Measurements from ENCODE around the gene CCDC148. TPM values are rescaled to one million over a fixed set of nuclear protein-coding genes. Genes with fewer than 3 reads are reported as not detected.

Gene CCDC148
- total RNA-seq, 1 donor from 2014 or later, result 9.3 TPM

DNA sequence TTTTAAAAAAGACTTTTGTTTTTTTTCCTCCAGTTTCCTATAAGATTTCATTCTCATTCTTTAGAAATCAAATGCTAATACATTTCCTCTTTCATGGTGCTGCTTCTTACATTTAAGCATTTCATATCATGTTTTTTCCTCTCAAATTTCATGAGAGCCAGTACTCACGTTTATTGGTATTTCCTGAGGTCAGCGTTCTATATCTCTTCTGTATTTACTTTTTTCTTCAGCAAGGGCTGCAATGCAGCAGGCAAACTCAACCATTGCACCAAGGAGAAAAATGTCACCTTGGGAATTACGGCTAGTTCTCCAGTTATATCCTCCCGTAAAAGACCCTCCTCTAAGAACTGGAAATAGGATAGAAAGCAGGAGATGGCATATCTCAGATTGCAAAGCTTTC is 322.5 kb downstream of the CCDC148 start:
- no peak overlapping the region for H3K4me2 ChIP-seq
- H3K27me3 ChIP-seq, result no peaks in the 10 kb centered on the region
- no peak overlapping the region for H3K4me3 Mint-ChIP-seq
- H3K4me1 Mint-ChIP-seq, result no peaks in the 10 kb centered on the region
- no peak overlapping the region for H3K9ac ChIP-seq
- H3F3A ChIP-seq (ENCODE audit: low read depth), result no peaks in the 10 kb centered on the region
- peaks cover 2% of the 10 kb centered on the region for H3K36me3 Mint-ChIP-seq
- no peaks in the 10 kb centered on the region for H3K9me3 Mint-ChIP-seq
- no peaks in the 10 kb centered on the region for H3K36me3 ChIP-seq
- no peak for DNase-seq (ENCODE audit: low spot score)
- no peak overlapping the region for H3K27ac Mint-ChIP-seq
- no peak overlapping the region for H3K4me3 ChIP-seq
- TF ChIP-seq EZH2phosphoT487 (IDR thresholded peaks at IDR 0.05), result no peak
- TF ChIP-seq, protein P1, sequence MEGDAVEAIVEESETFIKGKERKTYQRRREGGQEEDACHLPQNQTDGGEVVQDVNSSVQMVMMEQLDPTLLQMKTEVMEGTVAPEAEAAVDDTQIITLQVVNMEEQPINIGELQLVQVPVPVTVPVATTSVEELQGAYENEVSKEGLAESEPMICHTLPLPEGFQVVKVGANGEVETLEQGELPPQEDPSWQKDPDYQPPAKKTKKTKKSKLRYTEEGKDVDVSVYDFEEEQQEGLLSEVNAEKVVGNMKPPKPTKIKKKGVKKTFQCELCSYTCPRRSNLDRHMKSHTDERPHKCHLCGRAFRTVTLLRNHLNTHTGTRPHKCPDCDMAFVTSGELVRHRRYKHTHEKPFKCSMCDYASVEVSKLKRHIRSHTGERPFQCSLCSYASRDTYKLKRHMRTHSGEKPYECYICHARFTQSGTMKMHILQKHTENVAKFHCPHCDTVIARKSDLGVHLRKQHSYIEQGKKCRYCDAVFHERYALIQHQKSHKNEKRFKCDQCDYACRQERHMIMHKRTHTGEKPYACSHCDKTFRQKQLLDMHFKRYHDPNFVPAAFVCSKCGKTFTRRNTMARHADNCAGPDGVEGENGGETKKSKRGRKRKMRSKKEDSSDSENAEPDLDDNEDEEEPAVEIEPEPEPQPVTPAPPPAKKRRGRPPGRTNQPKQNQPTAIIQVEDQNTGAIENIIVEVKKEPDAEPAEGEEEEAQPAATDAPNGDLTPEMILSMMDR (IDR thresholded peaks at IDR 0.05), result no peak
- TF ChIP-seq EZH2 (IDR thresholded peaks at IDR 0.05), result no peak
- peaks cover 3% of the 10 kb centered on the region for H3K27me3 Mint-ChIP-seq (ENCODE audit: insufficient read depth, low read depth)
- H2AFZ ChIP-seq (replicated peaks), result no peak overlapping the region
- H3K4me1 ChIP-seq, result no peaks in the 10 kb centered on the region
- no peaks in the 10 kb centered on the region for H3K79me2 ChIP-seq (ENCODE audit: low read depth)
- no peak overlapping the region for H3K27ac ChIP-seq
- H4K20me1 ChIP-seq (ENCODE audit: low read depth), result no peaks in the 10 kb centered on the region
- H3K9me3 ChIP-seq (ENCODE audit: low read depth), result no peaks in the 10 kb centered on the region

DNA sequence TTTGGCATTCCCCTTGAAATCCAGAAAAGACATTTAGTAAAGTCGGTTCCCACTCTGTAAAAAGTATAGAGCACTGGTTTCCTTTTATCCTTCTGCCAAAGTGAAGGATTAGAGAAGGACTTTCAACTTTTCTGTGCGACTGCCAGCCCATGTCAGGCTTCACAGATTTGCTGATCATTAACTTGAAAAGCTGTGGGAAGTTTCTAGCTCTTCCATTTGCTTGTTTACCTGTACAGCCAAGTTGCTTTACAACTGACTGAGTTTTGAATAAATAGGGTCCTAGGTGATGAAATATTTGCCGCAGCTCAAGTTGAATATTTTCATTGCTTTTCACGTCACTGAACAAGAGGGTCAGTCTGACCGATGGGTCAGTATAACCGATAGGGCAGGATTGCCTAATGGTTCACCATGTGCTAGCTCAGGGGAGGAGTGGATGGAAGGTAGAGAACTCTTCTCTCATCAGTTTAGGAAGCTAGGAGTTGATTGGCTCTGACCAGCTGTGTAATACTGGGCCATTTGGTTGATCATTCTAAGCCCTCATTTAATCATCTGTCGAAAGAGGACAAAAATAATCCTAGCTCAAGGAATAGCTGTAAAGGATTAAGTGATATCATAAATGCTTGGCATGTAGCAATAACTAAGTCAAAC is 324.5 kb downstream of the CCDC148 start:
- Histone ChIP-seq H3K4me3 (no peak overlapping the region), H3K27me3 (no peaks in the 10 kb centered on the region), H3F3A (ENCODE audit: low read depth) (no peaks in the 10 kb centered on the region), H3K9me3 (ENCODE audit: low read depth) (no peaks in the 10 kb centered on the region), H3K27ac (no peak overlapping the region), H3K4me2 (no peak overlapping the region), H3K4me1 (no peaks in the 10 kb centered on the region), H4K20me1 (ENCODE audit: low read depth) (no peaks in the 10 kb centered on the region), H2AFZ (replicated peaks) (no peak overlapping the region), H3K36me3 (no peaks in the 10 kb centered on the region), H3K79me2 (ENCODE audit: low read depth) (no peaks in the 10 kb centered on the region), H3K9ac (no peak overlapping the region)
- Mint-ChIP-seq H3K27ac (no peak overlapping the region), H3K36me3 (peaks cover 2% of the 10 kb centered on the region), H3K27me3 (ENCODE audit: insufficient read depth, low read depth) (peaks cover 3% of the 10 kb centered on the region), H3K9me3 (no peaks in the 10 kb centered on the region), H3K4me3 (no peak overlapping the region), H3K4me1 (no peaks in the 10 kb centered on the region)
- no peak for DNase-seq (ENCODE audit: low spot score)
- TF ChIP-seq, protein P1 (IDR thresholded peaks at IDR 0.05), result no peak
- TF ChIP-seq EZH2 (IDR thresholded peaks at IDR 0.05), result no peak
- TF ChIP-seq EZH2phosphoT487 (IDR thresholded peaks at IDR 0.05), result no peak

DNA sequence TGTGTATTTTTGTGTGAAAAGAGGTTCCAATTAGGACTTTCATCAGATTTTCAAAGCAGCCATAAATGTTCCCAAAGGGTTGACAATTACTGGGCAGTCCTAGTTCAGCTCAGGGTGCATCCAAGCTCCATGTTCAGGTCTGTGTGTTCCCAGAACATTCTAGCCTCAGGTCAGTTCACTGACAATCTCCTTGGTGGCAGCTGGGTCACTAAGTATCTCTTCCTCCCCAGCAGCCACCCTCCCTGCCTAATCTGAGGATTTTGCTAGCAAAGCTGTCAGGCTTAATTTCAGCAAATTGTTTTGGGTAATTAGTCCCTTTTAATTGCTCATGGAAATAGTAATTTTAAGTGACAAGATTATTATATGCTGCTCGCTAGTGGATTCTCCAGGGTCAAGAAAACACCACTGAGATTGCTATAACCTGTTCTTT is 325.1 kb downstream of the CCDC148 start:
- Histone ChIP-seq H3K27me3 (no peaks in the 10 kb centered on the region), H3K4me2 (no peak overlapping the region), H3K79me2 (ENCODE audit: low read depth) (no peaks in the 10 kb centered on the region), H2AFZ (replicated peaks) (no peak overlapping the region), H3K36me3 (no peaks in the 10 kb centered on the region), H3F3A (ENCODE audit: low read depth) (no peaks in the 10 kb centered on the region), H4K20me1 (ENCODE audit: low read depth) (no peaks in the 10 kb centered on the region), H3K4me1 (no peaks in the 10 kb centered on the region), H3K9ac (no peak overlapping the region), H3K9me3 (ENCODE audit: low read depth) (no peaks in the 10 kb centered on the region), H3K4me3 (no peak overlapping the region), H3K27ac (no peak overlapping the region)
- DNase-seq (ENCODE audit: low spot score), result no peak
- Mint-ChIP-seq H3K9me3 (no peaks in the 10 kb centered on the region), H3K36me3 (peaks cover 2% of the 10 kb centered on the region), H3K27me3 (ENCODE audit: insufficient read depth, low read depth) (peaks cover 3% of the 10 kb centered on the region), H3K4me1 (no peaks in the 10 kb centered on the region), H3K27ac (no peak overlapping the region), H3K4me3 (no peak overlapping the region)
- no peak for TF ChIP-seq EZH2 (IDR thresholded peaks at IDR 0.05)
- TF ChIP-seq, protein P1 (IDR thresholded peaks at IDR 0.05), result no peak
- no peak for TF ChIP-seq EZH2phosphoT487 (IDR thresholded peaks at IDR 0.05)

Measured in neural progenitor cell (in vitro differentiated cells).